Mesothelial cell of epicardium (in vitro differentiated cells): ENCODE results near the gene BARD1. TPM values are rescaled to one million over a fixed set of nuclear protein-coding genes. Genes with fewer than 3 reads are reported as not detected.
A peak's percentile ranks its signal among the peaks of the same experiment; 100 is the strongest.

Experiments used
- DNase-seq, 2 experiments: peaks; one replicate each; pipeline ENCODE4 v3.0.0; 2021; ENCODE audit warnings: low spot score in 2 of 2; ENCODE audit not compliant: unreplicated experiment in 2 of 2
- H3K27ac Mint-ChIP-seq: 2 replicates; pipeline ENCODE4 v1.8.0; 2021; ENCODE audit warnings: mixed read lengths
- H3K27me3 Mint-ChIP-seq: 2 replicates; pipeline ENCODE4 v1.8.0; 2021; ENCODE audit warnings: low read depth, mixed read lengths
- H3K36me3 Mint-ChIP-seq: 2 replicates; pipeline ENCODE4 v1.8.0; 2021; ENCODE audit warnings: mixed read lengths
- H3K4me1 Mint-ChIP-seq: 2 replicates; pipeline ENCODE4 v1.8.0; 2021; ENCODE audit warnings: mixed read lengths
- H3K4me3 Mint-ChIP-seq: 2 replicates; pipeline ENCODE4 v1.8.0; 2021; ENCODE audit warnings: mild to moderate bottlenecking, moderate library complexity, mixed read lengths
- H3K9me3 Mint-ChIP-seq: 2 replicates; pipeline ENCODE4 v1.8.0; 2021; ENCODE audit warnings: mixed read lengths
- CTCF ChIP-seq: fragments of 200-600 bp; sonication (generic); IDR thresholded peaks from one replicate; pipeline ENCODE4 v1.5.0; 2021; ENCODE audit warnings: antibody characterized with exemption; ENCODE audit not compliant: unreplicated experiment
- total RNA-seq: library from RNA; stranded (reverse); gene quantifications from 3 replicates; pipeline ENCODE4 v1.2.1, GENCODE V29; 2021

BARD1 gene
- total RNA-seq, 1 donor from 2014 or later: 25.0 TPM

- Mint-ChIP-seq H3K27ac (no peak overlapping the region), H3K4me3 (no peak overlapping the region), H3K36me3 (peaks cover 7% of the 10 kb centered on the region), H3K4me1 (no peaks in the 10 kb centered on the region), H3K27me3 (no peaks in the 10 kb centered on the region), H3K9me3 (peaks cover 4% of the 10 kb centered on the region)
- TF ChIP-seq CTCF: no peak
- DNase-seq: no peak
Measured at GRCh38 chr2:214836568-214836967, 27.1 kb upstream of the BARD1 start.

GRCh38 chr2:214830794-214831346, 21.4 kb upstream of the BARD1 start:
- H3K27ac Mint-ChIP-seq: no peak overlapping the region
- H3K4me3 Mint-ChIP-seq: no peak overlapping the region
- no peak for TF ChIP-seq CTCF
- H3K9me3 Mint-ChIP-seq: no peaks in the 10 kb centered on the region
- H3K36me3 Mint-ChIP-seq: peaks cover 3% of the 10 kb centered on the region
- H3K27me3 Mint-ChIP-seq: no peaks in the 10 kb centered on the region
- no peak for DNase-seq
- no peaks in the 10 kb centered on the region for H3K4me1 Mint-ChIP-seq

GRCh38 chr2:214816008-214816533, 6.6 kb upstream of the BARD1 start:
- no peaks in the 10 kb centered on the region for H3K36me3 Mint-ChIP-seq
- H3K4me3 Mint-ChIP-seq: no peak overlapping the region
- H3K27ac Mint-ChIP-seq: peak overlapping the region; percentile 31
- no peak for TF ChIP-seq CTCF
- DNase-seq: no peak
- H3K4me1 Mint-ChIP-seq: peaks cover 18% of the 10 kb centered on the region
- H3K27me3 Mint-ChIP-seq: no peaks in the 10 kb centered on the region
- H3K9me3 Mint-ChIP-seq: no peaks in the 10 kb centered on the region

GRCh38 chr2:214810671-214811070, 1.2 kb upstream of the BARD1 start:
- peak overlapping the region; percentile 95 for H3K27ac Mint-ChIP-seq
- no peak for TF ChIP-seq CTCF
- no peaks in the 10 kb centered on the region for H3K9me3 Mint-ChIP-seq
- H3K4me1 Mint-ChIP-seq: peaks cover 33% of the 10 kb centered on the region
- peak overlapping the region; percentile 94 for H3K4me3 Mint-ChIP-seq
- no peaks in the 10 kb centered on the region for H3K36me3 Mint-ChIP-seq
- no peaks in the 10 kb centered on the region for H3K27me3 Mint-ChIP-seq
- DNase-seq: no peak

- no peaks in the 10 kb centered on the region for H3K27me3 Mint-ChIP-seq
- DNase-seq: peak; percentile 98 to 100
- TF ChIP-seq CTCF: no peak
- H3K9me3 Mint-ChIP-seq: no peaks in the 10 kb centered on the region
- peak overlapping the region; percentile 94 for H3K4me3 Mint-ChIP-seq
- no peaks in the 10 kb centered on the region for H3K36me3 Mint-ChIP-seq
- peak overlapping the region; percentile 99 for H3K27ac Mint-ChIP-seq
- H3K4me1 Mint-ChIP-seq: peaks cover 40% of the 10 kb centered on the region
Measured at GRCh38 chr2:214809751-214810564, 475 bp upstream of the BARD1 start.
